Lower lobe of right lung (tissue), 2 donors: ENCODE data around the gene SEPTIN1. TPM values are rescaled to one million over a fixed set of nuclear protein-coding genes. Genes with fewer than 3 reads are reported as not detected.
A peak's percentile ranks its signal among the peaks of the same experiment; 100 is the strongest.

Experiments
- ATAC-seq, 2 donors: fragments of 200-7000 bp; cut with Tn5 transposase; one replicate each; pipeline ENCODE4 v1.9.1; 2020 to 2022; ENCODE audit warnings: mild to moderate bottlenecking in 2 of 2, moderate library complexity in 2 of 2
- DNase-seq: peaks from one replicate; pipeline ENCODE4 v3.0.0-alpha.2; 2020
- H3K27ac ChIP-seq: fragments of 200-600 bp; one replicate; pipeline ENCODE4 v1.8.0; 2022
- H3K27me3 ChIP-seq: fragments of 200-600 bp; one replicate; pipeline ENCODE4 v1.8.0; 2022; ENCODE audit warnings: low read depth
- H3K36me3 ChIP-seq: fragments of 200-600 bp; one replicate; pipeline ENCODE4 v1.8.0; 2022; ENCODE audit warnings: mild to moderate bottlenecking
- H3K4me1 ChIP-seq: fragments of 200-600 bp; one replicate; pipeline ENCODE4 v1.8.0; 2022
- H3K4me3 ChIP-seq: fragments of 200-600 bp; one replicate; pipeline ENCODE4 v1.8.0; 2022; ENCODE audit warnings: mild to moderate bottlenecking
- H3K9me3 ChIP-seq: fragments of 200-600 bp; one replicate; pipeline ENCODE4 v1.8.0; 2022
- CTCF ChIP-seq: fragments of 200-600 bp; IDR thresholded peaks from one replicate; pipeline ENCODE4 v1.8.0; 2022; ENCODE audit warnings: antibody characterized with exemption, mild to moderate bottlenecking
- intact Hi-C: fragments of 100-400 bp; cut with DNase I; formaldehyde crosslinking; loops from one replicate; pipeline ENCODE4 v1.11.0; 2022
- total RNA-seq: library from RNA; stranded (reverse); fragmentation: NEBNext Ultra II Directional; extraction: Animal tissue kit (Norgen Biotek cat#: 25700); gene quantifications from one replicate; pipeline ENCODE4 v1.2.1, GENCODE V29; 2021
- donor health status: DM: no; HTN: yes; CAD: no; lungs with severe emphysema.

The SEPTIN1 gene
- total RNA-seq, 1 donor from 2014 or later = 6.0 TPM

- H3K9me3 ChIP-seq = no peaks in the 10 kb centered on the region
- ATAC-seq (peak; percentile 94 to 95), DNase-seq (peak; percentile 96)
- peaks cover 36% of the 10 kb centered on the region for H3K4me1 ChIP-seq
- peak; percentile 32 for TF ChIP-seq CTCF
- peak within 1 kb of the TSS; percentile 91 for H3K4me3 ChIP-seq
- H3K36me3 ChIP-seq = peaks cover 4% of the 10 kb centered on the region
- intact Hi-C loops = no loop called here
- H3K27me3 ChIP-seq = no peaks in the 10 kb centered on the region
- H3K27ac ChIP-seq = peak within 1 kb of the TSS; percentile 81
Measured at GRCh38 chr16:30370456-30371247, 11.7 kb downstream of the SEPTIN1 start, which contains the start of gene TBC1D10B. Gene TBC1D10B, minus strand, starts transcription at chr16:30370494. Its CDS starts 311 bp downstream, at chr16:30370183.

DNA sequence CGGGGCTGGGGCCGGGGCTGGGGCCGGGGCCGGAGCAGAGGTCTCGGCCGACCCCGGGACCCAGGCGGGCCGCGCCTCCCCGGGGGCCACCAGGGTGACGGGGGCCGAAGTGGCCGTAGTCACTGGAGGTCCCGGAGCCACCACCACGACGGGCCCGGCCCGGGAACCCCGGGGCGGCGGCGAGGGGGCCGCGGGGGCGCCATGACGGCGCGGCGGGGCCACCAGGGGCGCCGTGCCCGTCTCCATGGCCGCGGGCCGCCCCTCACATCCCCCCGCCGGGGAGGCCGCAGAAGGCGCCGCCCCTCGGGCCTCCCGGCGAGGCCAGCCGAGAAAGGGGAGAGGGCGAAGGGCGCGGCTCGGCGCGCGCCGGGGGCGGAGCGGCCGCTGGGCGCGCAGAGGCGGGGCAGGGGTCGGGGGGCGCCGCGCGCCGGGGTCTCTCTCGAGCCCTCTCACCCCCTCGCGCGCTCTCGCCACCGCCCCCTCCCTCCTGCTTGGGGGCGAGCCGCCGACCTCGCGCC is 12.4 kb downstream of the SEPTIN1 start:
- TF ChIP-seq CTCF = no peak
- H3K36me3 ChIP-seq = peaks cover 11% of the 10 kb centered on the region
- H3K4me1 ChIP-seq = peaks cover 36% of the 10 kb centered on the region
- H3K27me3 ChIP-seq = no peaks in the 10 kb centered on the region
- peak overlapping the region; percentile 91 for H3K4me3 ChIP-seq
- H3K9me3 ChIP-seq = no peaks in the 10 kb centered on the region
- DNase-seq (no peak), ATAC-seq (no peak)
- intact Hi-C loops = no loop called here
- H3K27ac ChIP-seq = peak overlapping the region; percentile 81

GRCh38 chr16:30369091-30369937 is 13.0 kb downstream of the SEPTIN1 start:
- Histone ChIP-seq H3K36me3 (peaks cover 17% of the 10 kb centered on the region), H3K27ac (peak overlapping the region; percentile 81), H3K27me3 (no peaks in the 10 kb centered on the region), H3K4me3 (peak overlapping the region; percentile 91), H3K4me1 (peaks cover 36% of the 10 kb centered on the region), H3K9me3 (no peaks in the 10 kb centered on the region)
- no peak for TF ChIP-seq CTCF
- ATAC-seq (no peak), DNase-seq (no peak)
- intact Hi-C loops = no loop called here

DNA sequence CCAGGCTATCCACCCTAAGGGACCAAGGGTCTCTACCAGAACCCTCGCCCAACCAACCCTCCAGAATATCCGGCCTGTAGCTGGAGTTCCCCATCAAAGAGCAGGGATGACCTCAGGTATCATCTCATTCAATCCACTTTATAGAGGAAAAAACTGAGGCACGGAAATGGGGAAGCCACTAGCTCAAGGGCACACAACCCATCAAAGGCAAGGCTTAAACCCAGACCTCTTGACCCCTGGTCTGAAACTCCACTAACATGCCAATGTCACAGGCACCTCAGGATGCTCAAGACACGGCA is 13.6 kb downstream of the SEPTIN1 start:
- H3K36me3 ChIP-seq = peaks cover 23% of the 10 kb centered on the region
- no peak for ATAC-seq
- H3K27me3 ChIP-seq = no peaks in the 10 kb centered on the region
- peak overlapping the region; percentile 91 for H3K4me3 ChIP-seq
- DNase-seq = no peak
- peaks cover 36% of the 10 kb centered on the region for H3K4me1 ChIP-seq
- intact Hi-C loops = no loop called here
- H3K27ac ChIP-seq = peak overlapping the region; percentile 81
- no peak for TF ChIP-seq CTCF
- no peaks in the 10 kb centered on the region for H3K9me3 ChIP-seq

- no peak for ATAC-seq
- Histone ChIP-seq H3K36me3 (peaks cover 28% of the 10 kb centered on the region), H3K27me3 (no peaks in the 10 kb centered on the region), H3K9me3 (no peaks in the 10 kb centered on the region), H3K4me1 (peaks cover 36% of the 10 kb centered on the region), H3K27ac (peak overlapping the region; percentile 81), H3K4me3 (peak overlapping the region; percentile 91)
- TF ChIP-seq CTCF = no peak
- intact Hi-C loops = no loop called here
- DNase-seq = no peak
Measured at GRCh38 chr16:30368122-30368791, 14.1 kb downstream of the SEPTIN1 start.
